Kidney (tissue), 14 donors: ENCODE measurements around the gene WNT7A. TPM values are rescaled to one million over a fixed set of nuclear protein-coding genes. Genes with fewer than 3 reads are reported as not detected.

Source experiments
- DNase-seq, 5 donors: peaks; one replicate each; pipeline ENCODE4 v3.0.0-alpha.2; 2013 to 2020
- FAIRE-seq: peaks from 2 replicates; lab custom pipeline; 2012; peaks lifted over from hg19 to GRCh38; lab: Jason Lieb, UNC
- H3K27ac ChIP-seq, 2 donors: one replicate each; pipeline ENCODE4 v1.7.0; 2013; ENCODE audit warnings: low read depth in 2 of 2, low read length in 2 of 2, inconsistent platforms in 1 of 2
- H3K27me3 ChIP-seq: one replicate; pipeline ENCODE4 v1.7.1; 2013; ENCODE audit warnings: low read length, inconsistent platforms; ENCODE audit not compliant: control insufficient read depth, insufficient read depth
- H3K36me3 ChIP-seq, 3 donors: one replicate each; pipeline versions ENCODE4 v1.7.0 to v1.7.1; 2013; ENCODE audit warnings: low read length in 3 of 3, control low read depth in 1 of 3, inconsistent platforms in 1 of 3; ENCODE audit not compliant: insufficient read depth in 3 of 3, control insufficient read depth in 2 of 3
- H3K4me1 ChIP-seq, 3 donors: one replicate each; pipeline versions ENCODE4 v1.7.0 to v1.7.1; 2013; ENCODE audit warnings: low read length in 3 of 3, inconsistent platforms in 1 of 3, low read depth in 1 of 3; ENCODE audit not compliant: control insufficient read depth in 2 of 3, insufficient read depth in 2 of 3
- H3K4me3 ChIP-seq, 3 donors: one replicate each; pipeline versions ENCODE4 v1.7.0 to v1.8.1; 2013; ENCODE audit warnings: low read length in 3 of 3, control low read depth in 1 of 3, inconsistent platforms in 1 of 3
- H3K9ac ChIP-seq, 3 donors: one replicate each; pipeline versions ENCODE4 v1.7.0 to v1.7.1; 2013; ENCODE audit warnings: low read length in 3 of 3, control low read depth in 1 of 3, inconsistent platforms in 1 of 3
- H3K9me3 ChIP-seq, 3 donors: one replicate each; pipeline versions ENCODE4 v1.7.0 to v1.7.1; 2013; ENCODE audit warnings: low read length in 3 of 3, control low read depth in 1 of 3, inconsistent platforms in 1 of 3; ENCODE audit not compliant: control insufficient read depth in 2 of 3, insufficient read depth in 1 of 3
- intact Hi-C: fragments of 100-400 bp; cut with DNase I; formaldehyde crosslinking; loops from one replicate; pipeline ENCODE4 v1.11.1; 2022
- polyA plus RNA-seq: library from polyadenylated mRNA; stranded (reverse); fragments of 350-450 nt; fragmentation: Illumina TruSeq; extraction: RNeasy Lipid Tissue Mini Kit (QIAGEN cat#74804); gene quantifications from one replicate; pipeline ENCODE4 v1.2.3, GENCODE V29; 2014; ENCODE audit warnings: low read depth, low replicate concordance; ENCODE audit not compliant: insufficient read depth
- total RNA-seq: library from RNA; stranded (reverse); fragmentation: NEBNext Ultra II Directional; extraction: Animal tissue kit (Norgen Biotek cat#: 25700); gene quantifications from one replicate; pipeline ENCODE4 v1.2.1, GENCODE V29; 2021
- TF ChIP-seq, protein P1 (sequence below): IDR thresholded peaks from 3 replicates; pipeline ENCODE4 v1.5.1; 2012; ENCODE audit warnings: mild to moderate bottlenecking, moderate library complexity, borderline replicate concordance; ENCODE audit not compliant: insufficient read depth; ENCODE audit errors: extremely low read depth
- donor health status: control.
- donor health status: control.
- donor health status: control.
- donor health status: control.
- donor health status: control.
- donor health status: DM: yes; HTN: yes; CAD: no.
- donor health status: Normal renal cell carcinoma (clear cell type).

Gene WNT7A
- total and polyA plus RNA-seq, 2 donors from 2014 or later: 0.13 to 3.3 TPM

DNA sequence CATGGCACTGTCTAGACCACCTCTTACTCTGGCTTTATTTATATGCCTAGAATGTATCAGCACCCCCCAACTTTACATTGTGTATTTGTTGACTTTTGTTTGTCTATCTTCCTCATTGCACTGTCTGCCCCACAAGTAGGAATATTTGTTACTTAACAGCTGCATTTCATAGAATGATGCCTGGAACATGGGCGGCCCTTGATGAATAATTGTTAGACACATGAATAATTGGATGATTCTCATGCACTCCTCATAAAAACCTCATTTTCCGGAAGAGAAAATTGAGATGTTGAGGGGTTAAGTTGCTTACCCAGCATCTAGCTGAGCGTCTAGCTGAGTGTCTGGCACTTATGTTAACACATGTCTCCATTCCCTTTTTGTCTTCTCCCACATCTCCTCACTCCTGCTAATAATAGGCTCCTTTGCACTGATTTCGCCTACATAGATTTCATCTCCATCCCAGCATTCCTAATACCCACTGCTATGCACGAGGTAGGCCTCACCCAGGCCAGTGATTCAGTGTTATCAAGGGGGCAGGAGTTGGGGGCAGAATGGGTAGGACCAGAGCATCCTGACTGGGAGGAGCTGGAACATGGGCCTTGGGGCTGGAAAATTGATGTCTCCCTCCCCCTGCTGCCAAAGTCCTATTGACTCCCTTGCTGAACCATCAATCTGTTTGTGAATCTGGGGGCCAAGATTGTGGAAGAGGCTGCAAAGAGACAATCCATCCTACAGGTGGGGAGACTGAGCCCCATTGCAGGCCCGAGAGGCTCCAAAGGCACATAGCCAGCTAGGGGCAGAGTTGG is 7.8 kb upstream of the WNT7A start:
- intact Hi-C loops: no loop called here
- H3K36me3 ChIP-seq: no peaks in the 10 kb centered on the region
- H3K9ac ChIP-seq: no peak overlapping the region
- no peaks in the 10 kb centered on the region for H3K4me1 ChIP-seq
- no peak overlapping the region for H3K27ac ChIP-seq
- no peak overlapping the region for H3K4me3 ChIP-seq
- H3K27me3 ChIP-seq: peaks cover 2% of the 10 kb centered on the region
- DNase-seq (no peak), FAIRE-seq (no peak)
- TF ChIP-seq, protein P1, sequence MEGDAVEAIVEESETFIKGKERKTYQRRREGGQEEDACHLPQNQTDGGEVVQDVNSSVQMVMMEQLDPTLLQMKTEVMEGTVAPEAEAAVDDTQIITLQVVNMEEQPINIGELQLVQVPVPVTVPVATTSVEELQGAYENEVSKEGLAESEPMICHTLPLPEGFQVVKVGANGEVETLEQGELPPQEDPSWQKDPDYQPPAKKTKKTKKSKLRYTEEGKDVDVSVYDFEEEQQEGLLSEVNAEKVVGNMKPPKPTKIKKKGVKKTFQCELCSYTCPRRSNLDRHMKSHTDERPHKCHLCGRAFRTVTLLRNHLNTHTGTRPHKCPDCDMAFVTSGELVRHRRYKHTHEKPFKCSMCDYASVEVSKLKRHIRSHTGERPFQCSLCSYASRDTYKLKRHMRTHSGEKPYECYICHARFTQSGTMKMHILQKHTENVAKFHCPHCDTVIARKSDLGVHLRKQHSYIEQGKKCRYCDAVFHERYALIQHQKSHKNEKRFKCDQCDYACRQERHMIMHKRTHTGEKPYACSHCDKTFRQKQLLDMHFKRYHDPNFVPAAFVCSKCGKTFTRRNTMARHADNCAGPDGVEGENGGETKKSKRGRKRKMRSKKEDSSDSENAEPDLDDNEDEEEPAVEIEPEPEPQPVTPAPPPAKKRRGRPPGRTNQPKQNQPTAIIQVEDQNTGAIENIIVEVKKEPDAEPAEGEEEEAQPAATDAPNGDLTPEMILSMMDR: no peak
- H3K9me3 ChIP-seq: no peaks in the 10 kb centered on the region

DNA sequence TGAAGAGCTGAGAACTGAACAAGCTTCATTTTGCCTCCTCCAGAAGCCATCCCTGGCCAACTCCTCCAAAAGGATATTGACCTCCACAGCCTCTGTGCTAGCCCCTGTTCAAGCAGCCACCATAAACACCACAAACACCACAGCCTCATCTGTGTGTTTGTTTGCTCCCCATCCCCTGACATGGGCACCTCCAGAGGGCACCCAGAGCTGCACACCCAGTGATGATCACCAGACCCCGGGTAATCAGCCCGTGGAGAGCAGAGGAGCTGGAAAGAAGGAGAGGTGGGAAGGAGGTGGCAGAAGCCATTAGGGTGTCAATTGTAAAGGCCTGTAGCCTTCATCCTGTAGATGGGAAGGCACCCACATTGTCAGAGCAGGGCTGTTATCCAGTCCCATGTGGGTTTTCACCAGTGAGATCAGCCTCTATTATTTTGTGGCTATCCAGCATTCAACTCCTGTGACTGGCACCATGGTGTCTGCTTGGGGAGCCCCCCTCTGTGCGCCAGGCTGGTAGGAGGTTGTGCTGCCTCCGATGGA is 6.8 kb upstream of the WNT7A start:
- DNase-seq (no peak), FAIRE-seq (no peak)
- Histone ChIP-seq H3K36me3 (no peaks in the 10 kb centered on the region), H3K9me3 (no peaks in the 10 kb centered on the region), H3K27ac (no peak overlapping the region), H3K9ac (no peak overlapping the region), H3K27me3 (peaks cover 6% of the 10 kb centered on the region), H3K4me3 (no peak overlapping the region), H3K4me1 (no peaks in the 10 kb centered on the region)
- TF ChIP-seq, protein P1: no peak
- intact Hi-C loops: no loop called here

DNA sequence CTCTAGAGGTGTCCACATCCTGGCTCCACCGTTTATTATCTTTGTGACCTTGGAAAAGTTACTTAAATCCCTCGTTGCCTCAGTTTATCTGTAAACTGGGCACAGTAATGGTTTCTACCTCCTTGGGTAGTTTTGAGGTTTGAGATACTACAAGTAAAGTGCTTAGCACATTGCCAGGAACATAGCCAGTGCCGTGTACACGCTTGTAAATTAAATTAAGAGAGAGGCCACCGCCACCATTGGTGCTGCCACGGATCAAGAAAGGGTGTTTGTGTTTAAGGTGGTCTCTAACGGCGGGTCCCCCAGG is 5.8 kb upstream of the WNT7A start:
- H3K9me3 ChIP-seq: no peaks in the 10 kb centered on the region
- DNase-seq (no peak), FAIRE-seq (no peak)
- TF ChIP-seq, protein P1: no peak
- no peak overlapping the region for H3K9ac ChIP-seq
- peaks cover 14% of the 10 kb centered on the region for H3K27me3 ChIP-seq
- intact Hi-C loops: no loop called here
- H3K4me1 ChIP-seq: no peaks in the 10 kb centered on the region
- no peak overlapping the region for H3K27ac ChIP-seq
- no peak overlapping the region for H3K4me3 ChIP-seq
- no peaks in the 10 kb centered on the region for H3K36me3 ChIP-seq
